ENCODE results near the gene EML4.

Gene EML4

GRCh38 chr2:42137125-42137841 is 31.9 kb upstream of the EML4 start:
- DNase-seq (ENCODE audit: low read depth), result no peak

- DNase-seq (ENCODE audit: low read depth), result no peak
Observed at GRCh38 chr2:42138163-42139015, 30.8 kb upstream of the EML4 start.

- no peak for DNase-seq (ENCODE audit: low read depth)
Observed at GRCh38 chr2:42139101-42139500, 30.1 kb upstream of the EML4 start.

GRCh38 chr2:42140496-42140895 is 28.7 kb upstream of the EML4 start:
- no peak for DNase-seq (ENCODE audit: low read depth)

GRCh38 chr2:42141687-42142546 is 27.2 kb upstream of the EML4 start:
- DNase-seq (ENCODE audit: low read depth), result peak; percentile 24

- no peak for DNase-seq (ENCODE audit: low read depth)
Observed at GRCh38 chr2:42142547-42143184, 26.5 kb upstream of the EML4 start.

- DNase-seq (ENCODE audit: low read depth), result no peak
Observed at GRCh38 chr2:42147641-42148274, 21.4 kb upstream of the EML4 start.

GRCh38 chr2:42150159-42150558 is 19.0 kb upstream of the EML4 start:
- DNase-seq (ENCODE audit: low read depth), result no peak

GRCh38 chr2:42153944-42154581 is 15.1 kb upstream of the EML4 start:
- no peak for DNase-seq (ENCODE audit: low read depth)

GRCh38 chr2:42156721-42157120 is 12.4 kb upstream of the EML4 start:
- DNase-seq (ENCODE audit: low read depth), result no peak

GRCh38 chr2:42161444-42161843 is 7.7 kb upstream of the EML4 start:
- no peak for DNase-seq (ENCODE audit: low read depth)

- DNase-seq (ENCODE audit: low read depth), result no peak
Observed at GRCh38 chr2:42163444-42164045, 5.6 kb upstream of the EML4 start.

GRCh38 chr2:42164046-42164445 is 5.1 kb upstream of the EML4 start:
- DNase-seq (ENCODE audit: low read depth), result no peak

GRCh38 chr2:42164971-42165370 is 4.2 kb upstream of the EML4 start:
- DNase-seq (ENCODE audit: low read depth), result no peak

GRCh38 chr2:42167458-42167857 is 1.7 kb upstream of the EML4 start:
- DNase-seq (ENCODE audit: low read depth), result no peak

- DNase-seq (ENCODE audit: low read depth), result no peak
Observed at GRCh38 chr2:42168459-42169099, 574 bp upstream of the EML4 start.

GRCh38 chr2:42169874-42170521 is 845 bp downstream of the EML4 start:
- no peak for DNase-seq (ENCODE audit: low read depth)

- no peak for DNase-seq (ENCODE audit: low read depth)
Observed at GRCh38 chr2:42170619-42171395, 1.7 kb downstream of the EML4 start.

Data from activated T-helper 1 cell treated with Interleukin-2 at 50 U/mL for 16 hours (primary cell).